GM23338 (cell line): Measurements from ENCODE around the gene FLVCR1. TPM values are rescaled to one million over a fixed set of nuclear protein-coding genes. Genes with fewer than 3 reads are reported as not detected.

Source experiments
- ATAC-seq: fragments of 200-7000 bp; cut with Tn5 transposase; 3 replicates; pipeline ENCODE4 v1.9.1; 2020
- DNase-seq: peaks from one replicate; pipeline ENCODE4 v3.0.0-alpha.2; 2015; ENCODE audit warnings: low spot score
- H2AFZ ChIP-seq: fragments of 200-600 bp; sonication (generic); 2 replicates; pipeline ENCODE4 v1.8.0; 2016; ENCODE audit warnings: antibody characterized with exemption, mild to moderate bottlenecking, moderate library complexity
- H3F3A ChIP-seq: fragments of 200-600 bp; sonication (generic); replicated peaks from 2 replicates; pipeline ENCODE4 v1.8.0; 2017; ENCODE audit warnings: antibody characterized with exemption, mixed run types, low read depth
- H3K27ac ChIP-seq: fragments of 200-600 bp; sonication (generic); 2 replicates; pipeline ENCODE4 v1.6.1; 2016; ENCODE audit warnings: low read depth
- H3K27me3 ChIP-seq: fragments of 200-600 bp; sonication (generic); 2 replicates; pipeline ENCODE4 v1.8.0; 2016; ENCODE audit warnings: mild to moderate bottlenecking, mixed run types, moderate library complexity; ENCODE audit not compliant: insufficient read depth
- H3K36me3 ChIP-seq: fragments of 200-600 bp; sonication (generic); 2 replicates; pipeline ENCODE4 v1.8.0; 2016; ENCODE audit warnings: mild to moderate bottlenecking; ENCODE audit not compliant: insufficient read depth
- H3K4me1 ChIP-seq: fragments of 200-600 bp; sonication (generic); 2 replicates; pipeline ENCODE4 v1.8.0; 2016; ENCODE audit warnings: mild to moderate bottlenecking, moderate library complexity; ENCODE audit not compliant: insufficient read depth
- H3K4me2 ChIP-seq: fragments of 200-600 bp; sonication (generic); 2 replicates; pipeline ENCODE4 v1.7.1; 2017; ENCODE audit warnings: mixed run types
- H3K4me3 ChIP-seq: fragments of 200-600 bp; sonication (generic); 2 replicates; pipeline ENCODE4 v1.6.1; 2016; ENCODE audit warnings: mixed run types
- H3K79me2 ChIP-seq: fragments of 200-600 bp; sonication (generic); replicated peaks from 2 replicates; pipeline ENCODE4 v1.8.0; 2017; ENCODE audit warnings: mild to moderate bottlenecking; ENCODE audit not compliant: insufficient read depth
- H3K9me2 ChIP-seq: fragments of 200-600 bp; sonication (generic); 2 replicates; pipeline ENCODE4 v1.8.0; 2017; ENCODE audit not compliant: insufficient read depth
- H4K20me1 ChIP-seq: fragments of 200-600 bp; sonication (generic); replicated peaks from 2 replicates; pipeline ENCODE4 v1.8.0; 2017; ENCODE audit warnings: mild to moderate bottlenecking; ENCODE audit not compliant: insufficient read depth
- H3K27ac Mint-ChIP-seq: 2 replicates; pipeline ENCODE4 v1.8.0; 2020; ENCODE audit warnings: inconsistent platforms, mild to moderate bottlenecking, moderate library complexity, mixed read lengths
- H3K27me3 Mint-ChIP-seq: 3 replicates; pipeline ENCODE4 v1.8.0; 2022; ENCODE audit warnings: low read depth, mild to moderate bottlenecking, moderate library complexity, mixed read lengths, inconsistent platforms; ENCODE audit not compliant: insufficient read depth, poor library complexity
- H3K36me3 Mint-ChIP-seq: 3 replicates; pipeline ENCODE4 v1.8.0; 2021; ENCODE audit warnings: low read depth, mild to moderate bottlenecking, inconsistent platforms, moderate library complexity, mixed read lengths
- H3K4me1 Mint-ChIP-seq: 3 replicates; pipeline ENCODE4 v1.8.0; 2020; ENCODE audit warnings: mild to moderate bottlenecking, inconsistent platforms, mixed read lengths
- H3K4me3 Mint-ChIP-seq: 3 replicates; pipeline ENCODE4 v1.8.0; 2021; ENCODE audit warnings: moderate library complexity, mild to moderate bottlenecking, inconsistent platforms, mixed read lengths
- H3K9me3 Mint-ChIP-seq: 3 replicates; pipeline ENCODE4 v1.8.0; 2020; ENCODE audit warnings: moderate library complexity, mild to moderate bottlenecking, inconsistent platforms, mixed read lengths
- CREB1 ChIP-seq: fragments of 250-450 bp; sonication (Bioruptor Pico); IDR thresholded peaks from 2 replicates; pipeline ENCODE4 v1.5.0; 2020; ENCODE audit warnings: low read depth, mild to moderate bottlenecking, moderate library complexity
- CTCF ChIP-seq, 2 experiments: fragments of 200-600 bp in 1 of 2; sonication (generic) in 1 of 2; conservative IDR thresholded peaks; 2 replicates each; pipeline versions ENCODE4 v1.5.1 to v1.6.1; 2016 to 2017; ENCODE audit warnings: antibody characterized with exemption in 2 of 2, low read depth in 2 of 2, mild to moderate bottlenecking in 2 of 2, moderate library complexity in 1 of 2
- ETS1 ChIP-seq: IDR thresholded peaks from 2 replicates; pipeline ENCODE4 v1.6.1; 2016; ENCODE audit warnings: antibody characterized with exemption
- EZH2 ChIP-seq: fragments of 200-600 bp; sonication (generic); IDR thresholded peaks from one replicate; pipeline ENCODE4 v1.8.0; 2017; ENCODE audit warnings: antibody characterized with exemption, mild to moderate bottlenecking, low read depth; ENCODE audit not compliant: unreplicated experiment
- EZH2phosphoT487 ChIP-seq: fragments of 200-600 bp; sonication (generic); IDR thresholded peaks from one replicate; pipeline ENCODE4 v1.8.1; 2018; ENCODE audit warnings: antibody characterized with exemption; ENCODE audit not compliant: unreplicated experiment
- JUNB ChIP-seq: IDR thresholded peaks from one replicate; pipeline ENCODE4 v1.6.1; 2016; ENCODE audit warnings: antibody characterized with exemption; ENCODE audit not compliant: unreplicated experiment
- NANOG ChIP-seq: IDR thresholded peaks from 2 replicates; pipeline ENCODE4 v1.6.1; 2016; ENCODE audit warnings: antibody characterized with exemption, borderline replicate concordance
- POLR2AphosphoS5 ChIP-seq: IDR thresholded peaks from 2 replicates; pipeline ENCODE4 v1.6.1; 2016; ENCODE audit warnings: antibody characterized with exemption, low read depth
- STAT1 ChIP-seq: IDR thresholded peaks from one replicate; pipeline ENCODE4 v1.6.1; 2016; ENCODE audit warnings: antibody characterized with exemption; ENCODE audit not compliant: unreplicated experiment
- ZNF114 ChIP-seq: fragments of 250-450 bp; sonication (Bioruptor Pico); IDR thresholded peaks from 2 replicates; pipeline ENCODE4 v1.5.0; 2020; ENCODE audit warnings: mild to moderate bottlenecking, moderate library complexity
- ZNF331 ChIP-seq: fragments of 250-450 bp; sonication (Bioruptor Pico); IDR thresholded peaks from 2 replicates; pipeline ENCODE4 v1.5.0; 2020; ENCODE audit warnings: low read depth, mild to moderate bottlenecking, moderate library complexity
- polyA plus RNA-seq: library from polyadenylated mRNA; unstranded; fragments of >200 nt; fragmentation: Nextera tagmentation; extraction: Ambion mirVana; gene quantifications from 2 replicates; pipeline ENCODE4 v1.2.1, GENCODE V29; 2016
- total RNA-seq: library from RNA; depleted of rRNA; stranded (reverse); fragments of >200 nt; shearing (Covaris generic); gene quantifications from 2 replicates; pipeline ENCODE4 v1.2.3, GENCODE V29; 2014
- TF ChIP-seq, protein P1 (sequence below): IDR thresholded peaks from one replicate; pipeline ENCODE4 v1.6.1; 2018; ENCODE audit warnings: antibody characterized with exemption; ENCODE audit not compliant: unreplicated experiment

FLVCR1 gene
- total and polyA plus RNA-seq, 2 experiments from 2014 or later, result 60.5 to 93.5 TPM

- TF ChIP-seq, protein P1, sequence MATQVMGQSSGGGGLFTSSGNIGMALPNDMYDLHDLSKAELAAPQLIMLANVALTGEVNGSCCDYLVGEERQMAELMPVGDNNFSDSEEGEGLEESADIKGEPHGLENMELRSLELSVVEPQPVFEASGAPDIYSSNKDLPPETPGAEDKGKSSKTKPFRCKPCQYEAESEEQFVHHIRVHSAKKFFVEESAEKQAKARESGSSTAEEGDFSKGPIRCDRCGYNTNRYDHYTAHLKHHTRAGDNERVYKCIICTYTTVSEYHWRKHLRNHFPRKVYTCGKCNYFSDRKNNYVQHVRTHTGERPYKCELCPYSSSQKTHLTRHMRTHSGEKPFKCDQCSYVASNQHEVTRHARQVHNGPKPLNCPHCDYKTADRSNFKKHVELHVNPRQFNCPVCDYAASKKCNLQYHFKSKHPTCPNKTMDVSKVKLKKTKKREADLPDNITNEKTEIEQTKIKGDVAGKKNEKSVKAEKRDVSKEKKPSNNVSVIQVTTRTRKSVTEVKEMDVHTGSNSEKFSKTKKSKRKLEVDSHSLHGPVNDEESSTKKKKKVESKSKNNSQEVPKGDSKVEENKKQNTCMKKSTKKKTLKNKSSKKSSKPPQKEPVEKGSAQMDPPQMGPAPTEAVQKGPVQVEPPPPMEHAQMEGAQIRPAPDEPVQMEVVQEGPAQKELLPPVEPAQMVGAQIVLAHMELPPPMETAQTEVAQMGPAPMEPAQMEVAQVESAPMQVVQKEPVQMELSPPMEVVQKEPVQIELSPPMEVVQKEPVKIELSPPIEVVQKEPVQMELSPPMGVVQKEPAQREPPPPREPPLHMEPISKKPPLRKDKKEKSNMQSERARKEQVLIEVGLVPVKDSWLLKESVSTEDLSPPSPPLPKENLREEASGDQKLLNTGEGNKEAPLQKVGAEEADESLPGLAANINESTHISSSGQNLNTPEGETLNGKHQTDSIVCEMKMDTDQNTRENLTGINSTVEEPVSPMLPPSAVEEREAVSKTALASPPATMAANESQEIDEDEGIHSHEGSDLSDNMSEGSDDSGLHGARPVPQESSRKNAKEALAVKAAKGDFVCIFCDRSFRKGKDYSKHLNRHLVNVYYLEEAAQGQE, result no peak
- no peak for TF ChIP-seq EZH2
- no peak for TF ChIP-seq POLR2AphosphoS5
- TF ChIP-seq JUNB, result no peak
- TF ChIP-seq CREB1, result no peak
- TF ChIP-seq STAT1, result no peak
- no peak for TF ChIP-seq NANOG
Measured at GRCh38 chr1:212825798-212826452, 32.1 kb upstream of the FLVCR1 start (continued).

DNA sequence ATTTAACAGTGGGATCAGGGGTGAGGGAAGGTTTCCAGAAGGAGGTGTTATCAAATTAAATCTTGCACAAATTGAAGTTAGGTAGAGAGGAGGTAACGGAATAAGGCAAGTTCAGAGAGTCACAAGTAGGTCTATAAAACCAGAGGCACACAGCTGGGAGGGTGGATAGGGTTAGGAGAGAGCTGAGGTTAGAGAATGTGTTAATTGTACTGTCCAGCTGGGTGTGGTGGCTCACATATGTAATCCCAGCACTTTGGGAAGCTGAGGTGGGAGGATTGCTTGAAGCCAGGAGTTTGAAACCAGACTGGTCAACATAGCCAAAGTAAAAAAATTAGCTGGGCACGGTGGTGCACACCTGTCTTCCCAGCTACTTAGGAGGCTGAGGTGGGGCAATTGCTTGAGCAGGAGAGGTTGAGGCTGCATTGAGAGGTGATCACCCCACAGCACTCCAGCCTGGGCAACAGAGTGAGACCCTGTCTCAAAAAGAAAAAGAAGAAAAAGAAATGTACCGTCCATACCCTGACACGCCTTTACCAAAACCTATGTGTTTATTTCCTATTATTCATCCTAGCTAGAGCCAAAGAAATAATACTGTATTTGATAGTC is 30.8 kb upstream of the FLVCR1 start:
- Mint-ChIP-seq H3K27ac (no peak overlapping the region), H3K36me3 (peaks cover 35% of the 10 kb centered on the region), H3K9me3 (peaks cover 46% of the 10 kb centered on the region), H3K4me1 (no peaks in the 10 kb centered on the region), H3K4me3 (no peak overlapping the region; the same call in 2 of the 3 replicates), H3K27me3 (peaks cover 6% of the 10 kb centered on the region)
- Histone ChIP-seq H3K4me2 (no peak overlapping the region), H4K20me1 (no peaks in the 10 kb centered on the region), H3K4me1 (no peaks in the 10 kb centered on the region), H3K36me3 (peaks cover 12% of the 10 kb centered on the region; the same call in 1 of the 2 replicates), H3K27me3 (no peaks in the 10 kb centered on the region), H3K79me2 (no peaks in the 10 kb centered on the region), H3K27ac (no peak overlapping the region), H3K9me2 (no peaks in the 10 kb centered on the region), H3K4me3 (no peak overlapping the region), H3F3A (no peaks in the 10 kb centered on the region), H2AFZ (no peak overlapping the region)
- no peak for DNase-seq
- ATAC-seq, result no peak
- no peak for TF ChIP-seq EZH2
- no peak for TF ChIP-seq POLR2AphosphoS5
- TF ChIP-seq ETS1, result no peak
- TF ChIP-seq STAT1, result no peak
- TF ChIP-seq ZNF331, result no peak
- TF ChIP-seq EZH2phosphoT487, result no peak
- TF ChIP-seq NANOG, result no peak
- TF ChIP-seq ZNF114 (CRISPR knock-in tag), result no peak
- TF ChIP-seq, protein P1, result no peak
- TF ChIP-seq JUNB, result no peak
- no peak for TF ChIP-seq CTCF (conservative IDR thresholded peaks at IDR 0.05; ENCODE audit: low read depth in 2 of 2)
- TF ChIP-seq CREB1, result no peak
